ENCODE data around the gene MS4A4A.

DNA sequence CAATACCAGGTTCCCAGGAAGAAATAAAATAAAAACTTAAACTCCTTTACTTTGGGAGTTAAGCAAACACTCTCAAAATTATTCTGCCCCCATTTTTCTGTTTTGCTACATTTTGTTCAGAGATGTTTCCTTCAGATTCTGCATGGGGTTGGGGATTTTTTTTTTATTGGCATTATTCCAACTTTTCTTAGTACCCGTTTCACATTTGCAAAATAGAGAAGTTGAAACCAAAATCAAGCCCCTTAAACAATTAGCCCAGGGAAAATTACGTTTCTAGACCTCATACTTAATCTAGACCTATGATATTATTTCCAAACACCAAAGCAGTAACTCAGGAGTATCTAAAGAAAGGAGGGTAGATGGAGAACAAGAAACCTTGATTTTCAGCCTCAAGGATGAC lies 77.3 kb downstream of the MS4A4A start:
- TF ChIP-seq, protein P1, sequence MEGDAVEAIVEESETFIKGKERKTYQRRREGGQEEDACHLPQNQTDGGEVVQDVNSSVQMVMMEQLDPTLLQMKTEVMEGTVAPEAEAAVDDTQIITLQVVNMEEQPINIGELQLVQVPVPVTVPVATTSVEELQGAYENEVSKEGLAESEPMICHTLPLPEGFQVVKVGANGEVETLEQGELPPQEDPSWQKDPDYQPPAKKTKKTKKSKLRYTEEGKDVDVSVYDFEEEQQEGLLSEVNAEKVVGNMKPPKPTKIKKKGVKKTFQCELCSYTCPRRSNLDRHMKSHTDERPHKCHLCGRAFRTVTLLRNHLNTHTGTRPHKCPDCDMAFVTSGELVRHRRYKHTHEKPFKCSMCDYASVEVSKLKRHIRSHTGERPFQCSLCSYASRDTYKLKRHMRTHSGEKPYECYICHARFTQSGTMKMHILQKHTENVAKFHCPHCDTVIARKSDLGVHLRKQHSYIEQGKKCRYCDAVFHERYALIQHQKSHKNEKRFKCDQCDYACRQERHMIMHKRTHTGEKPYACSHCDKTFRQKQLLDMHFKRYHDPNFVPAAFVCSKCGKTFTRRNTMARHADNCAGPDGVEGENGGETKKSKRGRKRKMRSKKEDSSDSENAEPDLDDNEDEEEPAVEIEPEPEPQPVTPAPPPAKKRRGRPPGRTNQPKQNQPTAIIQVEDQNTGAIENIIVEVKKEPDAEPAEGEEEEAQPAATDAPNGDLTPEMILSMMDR (conservative IDR thresholded peaks at IDR 0.05; ENCODE audit: low read length) = no peak
- no peak for TF ChIP-seq EZH2phosphoT487 (IDR thresholded peaks at IDR 0.05; ENCODE audit: borderline replicate concordance)

Data from Loucy (cell line).